Measurements from ENCODE around the gene SLC25A25. TPM values are rescaled to one million over a fixed set of nuclear protein-coding genes. Genes with fewer than 3 reads are reported as not detected.

The SLC25A25 gene
- total and polyA plus RNA-seq, 2 of the 8 experiments (the other 6 are each of a cell fraction or from before 2014, with no cell fraction given) = 6.5 to 18.5 TPM

DNA sequence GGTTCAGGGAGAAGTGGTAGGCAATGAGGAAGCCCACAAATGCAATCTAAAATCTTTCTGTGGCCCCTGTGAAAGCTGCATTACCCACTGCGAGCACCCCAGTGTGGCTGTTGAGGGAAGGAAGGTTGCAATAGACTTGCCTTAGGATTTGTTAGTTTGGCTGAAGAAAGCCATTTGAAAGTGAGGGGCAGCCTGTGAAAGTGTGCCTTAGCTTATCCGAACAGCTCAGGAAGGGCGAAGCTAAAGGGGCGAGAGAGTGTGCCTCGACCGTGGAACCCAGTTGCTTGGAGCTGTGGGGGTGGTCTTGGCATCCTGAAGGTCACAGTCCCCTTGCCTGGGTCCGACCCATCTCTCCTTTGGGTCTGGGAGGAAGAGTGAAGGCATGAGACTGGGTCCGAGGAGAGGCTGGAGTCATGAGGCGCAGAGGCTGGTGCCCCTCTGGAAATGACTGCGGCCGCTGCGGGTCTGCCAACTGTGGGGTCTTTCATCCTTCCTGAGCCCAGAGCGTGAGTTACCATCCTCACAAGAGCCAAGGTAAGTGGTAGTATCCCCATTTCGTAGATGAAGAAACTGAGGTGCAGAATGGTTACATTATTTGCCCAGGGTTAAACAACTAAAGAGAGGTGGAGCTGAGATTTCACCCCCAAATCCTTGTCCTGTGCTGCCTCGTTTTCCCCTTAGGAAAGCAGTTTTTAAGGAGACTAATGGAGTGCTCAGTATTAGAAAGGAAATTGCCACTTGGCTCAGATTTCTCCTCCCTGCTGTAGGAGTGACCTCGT lies 24.4 kb downstream of the SLC25A25 start (continued):
- TF ChIP-seq, protein P1, sequence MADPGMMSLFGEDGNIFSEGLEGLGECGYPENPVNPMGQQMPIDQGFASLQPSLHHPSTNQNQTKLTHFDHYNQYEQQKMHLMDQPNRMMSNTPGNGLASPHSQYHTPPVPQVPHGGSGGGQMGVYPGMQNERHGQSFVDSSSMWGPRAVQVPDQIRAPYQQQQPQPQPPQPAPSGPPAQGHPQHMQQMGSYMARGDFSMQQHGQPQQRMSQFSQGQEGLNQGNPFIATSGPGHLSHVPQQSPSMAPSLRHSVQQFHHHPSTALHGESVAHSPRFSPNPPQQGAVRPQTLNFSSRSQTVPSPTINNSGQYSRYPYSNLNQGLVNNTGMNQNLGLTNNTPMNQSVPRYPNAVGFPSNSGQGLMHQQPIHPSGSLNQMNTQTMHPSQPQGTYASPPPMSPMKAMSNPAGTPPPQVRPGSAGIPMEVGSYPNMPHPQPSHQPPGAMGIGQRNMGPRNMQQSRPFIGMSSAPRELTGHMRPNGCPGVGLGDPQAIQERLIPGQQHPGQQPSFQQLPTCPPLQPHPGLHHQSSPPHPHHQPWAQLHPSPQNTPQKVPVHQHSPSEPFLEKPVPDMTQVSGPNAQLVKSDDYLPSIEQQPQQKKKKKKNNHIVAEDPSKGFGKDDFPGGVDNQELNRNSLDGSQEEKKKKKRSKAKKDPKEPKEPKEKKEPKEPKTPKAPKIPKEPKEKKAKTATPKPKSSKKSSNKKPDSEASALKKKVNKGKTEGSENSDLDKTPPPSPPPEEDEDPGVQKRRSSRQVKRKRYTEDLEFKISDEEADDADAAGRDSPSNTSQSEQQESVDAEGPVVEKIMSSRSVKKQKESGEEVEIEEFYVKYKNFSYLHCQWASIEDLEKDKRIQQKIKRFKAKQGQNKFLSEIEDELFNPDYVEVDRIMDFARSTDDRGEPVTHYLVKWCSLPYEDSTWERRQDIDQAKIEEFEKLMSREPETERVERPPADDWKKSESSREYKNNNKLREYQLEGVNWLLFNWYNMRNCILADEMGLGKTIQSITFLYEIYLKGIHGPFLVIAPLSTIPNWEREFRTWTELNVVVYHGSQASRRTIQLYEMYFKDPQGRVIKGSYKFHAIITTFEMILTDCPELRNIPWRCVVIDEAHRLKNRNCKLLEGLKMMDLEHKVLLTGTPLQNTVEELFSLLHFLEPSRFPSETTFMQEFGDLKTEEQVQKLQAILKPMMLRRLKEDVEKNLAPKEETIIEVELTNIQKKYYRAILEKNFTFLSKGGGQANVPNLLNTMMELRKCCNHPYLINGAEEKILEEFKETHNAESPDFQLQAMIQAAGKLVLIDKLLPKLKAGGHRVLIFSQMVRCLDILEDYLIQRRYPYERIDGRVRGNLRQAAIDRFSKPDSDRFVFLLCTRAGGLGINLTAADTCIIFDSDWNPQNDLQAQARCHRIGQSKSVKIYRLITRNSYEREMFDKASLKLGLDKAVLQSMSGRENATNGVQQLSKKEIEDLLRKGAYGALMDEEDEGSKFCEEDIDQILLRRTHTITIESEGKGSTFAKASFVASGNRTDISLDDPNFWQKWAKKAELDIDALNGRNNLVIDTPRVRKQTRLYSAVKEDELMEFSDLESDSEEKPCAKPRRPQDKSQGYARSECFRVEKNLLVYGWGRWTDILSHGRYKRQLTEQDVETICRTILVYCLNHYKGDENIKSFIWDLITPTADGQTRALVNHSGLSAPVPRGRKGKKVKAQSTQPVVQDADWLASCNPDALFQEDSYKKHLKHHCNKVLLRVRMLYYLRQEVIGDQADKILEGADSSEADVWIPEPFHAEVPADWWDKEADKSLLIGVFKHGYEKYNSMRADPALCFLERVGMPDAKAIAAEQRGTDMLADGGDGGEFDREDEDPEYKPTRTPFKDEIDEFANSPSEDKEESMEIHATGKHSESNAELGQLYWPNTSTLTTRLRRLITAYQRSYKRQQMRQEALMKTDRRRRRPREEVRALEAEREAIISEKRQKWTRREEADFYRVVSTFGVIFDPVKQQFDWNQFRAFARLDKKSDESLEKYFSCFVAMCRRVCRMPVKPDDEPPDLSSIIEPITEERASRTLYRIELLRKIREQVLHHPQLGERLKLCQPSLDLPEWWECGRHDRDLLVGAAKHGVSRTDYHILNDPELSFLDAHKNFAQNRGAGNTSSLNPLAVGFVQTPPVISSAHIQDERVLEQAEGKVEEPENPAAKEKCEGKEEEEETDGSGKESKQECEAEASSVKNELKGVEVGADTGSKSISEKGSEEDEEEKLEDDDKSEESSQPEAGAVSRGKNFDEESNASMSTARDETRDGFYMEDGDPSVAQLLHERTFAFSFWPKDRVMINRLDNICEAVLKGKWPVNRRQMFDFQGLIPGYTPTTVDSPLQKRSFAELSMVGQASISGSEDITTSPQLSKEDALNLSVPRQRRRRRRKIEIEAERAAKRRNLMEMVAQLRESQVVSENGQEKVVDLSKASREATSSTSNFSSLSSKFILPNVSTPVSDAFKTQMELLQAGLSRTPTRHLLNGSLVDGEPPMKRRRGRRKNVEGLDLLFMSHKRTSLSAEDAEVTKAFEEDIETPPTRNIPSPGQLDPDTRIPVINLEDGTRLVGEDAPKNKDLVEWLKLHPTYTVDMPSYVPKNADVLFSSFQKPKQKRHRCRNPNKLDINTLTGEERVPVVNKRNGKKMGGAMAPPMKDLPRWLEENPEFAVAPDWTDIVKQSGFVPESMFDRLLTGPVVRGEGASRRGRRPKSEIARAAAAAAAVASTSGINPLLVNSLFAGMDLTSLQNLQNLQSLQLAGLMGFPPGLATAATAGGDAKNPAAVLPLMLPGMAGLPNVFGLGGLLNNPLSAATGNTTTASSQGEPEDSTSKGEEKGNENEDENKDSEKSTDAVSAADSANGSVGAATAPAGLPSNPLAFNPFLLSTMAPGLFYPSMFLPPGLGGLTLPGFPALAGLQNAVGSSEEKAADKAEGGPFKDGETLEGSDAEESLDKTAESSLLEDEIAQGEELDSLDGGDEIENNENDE (IDR thresholded peaks at IDR 0.05; ENCODE audit: insufficient replicate concordance, low read length) = no peak
- TF ChIP-seq TBP (IDR thresholded peaks at IDR 0.05; ENCODE audit: low read depth, low read length) = no peak
